B cell (primary cell): Measurements from ENCODE around the gene PHF21B.

ENCODE experiments used
- CTCF ChIP-seq: fragments of 200-600 bp; IDR thresholded peaks from one replicate; pipeline ENCODE4 v1.8.0; 2022; ENCODE audit warnings: antibody characterized with exemption, mild to moderate bottlenecking
- EZH2 ChIP-seq: IDR thresholded peaks from 2 replicates; pipeline ENCODE4 v1.6.1; 2012; ENCODE audit warnings: borderline replicate concordance, low read depth, mild to moderate bottlenecking, moderate library complexity, low read length; ENCODE audit not compliant: insufficient read depth, poor library complexity, severe bottlenecking

GRCh38 chr22:44931766-44932165 is 78.0 kb downstream of the PHF21B start:
- no peak for TF ChIP-seq CTCF
- TF ChIP-seq EZH2, result no peak
